Measurements from ENCODE around the gene MAST4. TPM values are rescaled to one million over a fixed set of nuclear protein-coding genes. Genes with fewer than 3 reads are reported as not detected.

The MAST4 gene
- total RNA-seq, 1 donor from 2014 or later: 10.5 TPM

- H3K36me3 Mint-ChIP-seq (ENCODE audit: unreplicated experiment): no peaks in the 10 kb centered on the region
- peaks cover 54% of the 10 kb centered on the region for H3K27me3 Mint-ChIP-seq (ENCODE audit: unreplicated experiment)
- H3K4me3 Mint-ChIP-seq (ENCODE audit: unreplicated experiment): no peak overlapping the region
- TF ChIP-seq, protein P1, sequence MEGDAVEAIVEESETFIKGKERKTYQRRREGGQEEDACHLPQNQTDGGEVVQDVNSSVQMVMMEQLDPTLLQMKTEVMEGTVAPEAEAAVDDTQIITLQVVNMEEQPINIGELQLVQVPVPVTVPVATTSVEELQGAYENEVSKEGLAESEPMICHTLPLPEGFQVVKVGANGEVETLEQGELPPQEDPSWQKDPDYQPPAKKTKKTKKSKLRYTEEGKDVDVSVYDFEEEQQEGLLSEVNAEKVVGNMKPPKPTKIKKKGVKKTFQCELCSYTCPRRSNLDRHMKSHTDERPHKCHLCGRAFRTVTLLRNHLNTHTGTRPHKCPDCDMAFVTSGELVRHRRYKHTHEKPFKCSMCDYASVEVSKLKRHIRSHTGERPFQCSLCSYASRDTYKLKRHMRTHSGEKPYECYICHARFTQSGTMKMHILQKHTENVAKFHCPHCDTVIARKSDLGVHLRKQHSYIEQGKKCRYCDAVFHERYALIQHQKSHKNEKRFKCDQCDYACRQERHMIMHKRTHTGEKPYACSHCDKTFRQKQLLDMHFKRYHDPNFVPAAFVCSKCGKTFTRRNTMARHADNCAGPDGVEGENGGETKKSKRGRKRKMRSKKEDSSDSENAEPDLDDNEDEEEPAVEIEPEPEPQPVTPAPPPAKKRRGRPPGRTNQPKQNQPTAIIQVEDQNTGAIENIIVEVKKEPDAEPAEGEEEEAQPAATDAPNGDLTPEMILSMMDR (IDR thresholded peaks at IDR 0.05): no peak
- H3K9me3 Mint-ChIP-seq (ENCODE audit: unreplicated experiment): no peaks in the 10 kb centered on the region
- DNase-seq (ENCODE audit: extremely low spot score, unreplicated experiment): no peak
- H3K27ac Mint-ChIP-seq (ENCODE audit: unreplicated experiment): no peak overlapping the region
- no peaks in the 10 kb centered on the region for H3K4me1 Mint-ChIP-seq (ENCODE audit: unreplicated experiment)
These were observed 217.1 kb downstream of the MAST4 start for GRCh38 chr5:66813306-66813705.

- no peaks in the 10 kb centered on the region for H3K4me1 Mint-ChIP-seq (ENCODE audit: unreplicated experiment)
- H3K27ac Mint-ChIP-seq (ENCODE audit: unreplicated experiment): no peak overlapping the region
- H3K9me3 Mint-ChIP-seq (ENCODE audit: unreplicated experiment): no peaks in the 10 kb centered on the region
- DNase-seq (ENCODE audit: extremely low spot score, unreplicated experiment): no peak
- H3K27me3 Mint-ChIP-seq (ENCODE audit: unreplicated experiment): peaks cover 58% of the 10 kb centered on the region
- H3K36me3 Mint-ChIP-seq (ENCODE audit: unreplicated experiment): no peaks in the 10 kb centered on the region
- TF ChIP-seq, protein P1 (IDR thresholded peaks at IDR 0.05): peak; percentile 81
- no peak overlapping the region for H3K4me3 Mint-ChIP-seq (ENCODE audit: unreplicated experiment)
These were observed 218.2 kb downstream of the MAST4 start for GRCh38 chr5:66814146-66814991.

DNA sequence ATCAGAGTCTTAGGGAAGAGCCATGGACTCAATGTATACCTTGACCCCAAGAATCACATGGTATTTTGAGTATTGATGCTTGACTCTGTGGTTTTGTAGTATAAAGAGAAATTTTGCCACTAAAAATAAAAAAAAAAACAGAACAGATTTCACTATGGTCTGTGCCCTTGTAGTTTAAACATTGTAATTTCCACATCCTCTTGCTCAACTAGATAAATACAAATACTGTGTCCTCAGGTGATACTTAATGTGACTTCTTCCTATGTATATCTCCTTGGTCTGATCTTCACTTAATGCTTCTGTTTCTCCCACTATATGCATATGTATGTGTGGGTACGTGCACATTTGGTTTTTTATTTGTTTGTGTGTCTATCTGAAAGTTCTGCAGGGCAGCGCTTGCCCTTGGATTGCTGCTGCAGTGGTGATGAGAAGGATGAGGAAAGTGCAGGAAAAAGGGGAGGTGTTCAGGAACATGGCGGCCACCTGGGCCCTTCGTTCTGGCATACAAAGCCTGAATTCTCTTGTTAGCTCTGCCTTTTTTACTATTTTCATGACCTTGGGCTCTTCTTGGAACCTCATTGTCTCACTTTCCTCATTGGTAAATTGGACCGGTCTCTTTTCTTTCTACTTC, 222.2 kb downstream of the MAST4 start:
- Mint-ChIP-seq H3K4me3 (ENCODE audit: unreplicated experiment) (no peak overlapping the region), H3K27ac (ENCODE audit: unreplicated experiment) (no peak overlapping the region), H3K4me1 (ENCODE audit: unreplicated experiment) (no peaks in the 10 kb centered on the region), H3K9me3 (ENCODE audit: unreplicated experiment) (no peaks in the 10 kb centered on the region), H3K27me3 (ENCODE audit: unreplicated experiment) (peaks cover 57% of the 10 kb centered on the region), H3K36me3 (ENCODE audit: unreplicated experiment) (no peaks in the 10 kb centered on the region)
- TF ChIP-seq, protein P1 (IDR thresholded peaks at IDR 0.05): no peak
- DNase-seq (ENCODE audit: extremely low spot score, unreplicated experiment): no peak

DNA sequence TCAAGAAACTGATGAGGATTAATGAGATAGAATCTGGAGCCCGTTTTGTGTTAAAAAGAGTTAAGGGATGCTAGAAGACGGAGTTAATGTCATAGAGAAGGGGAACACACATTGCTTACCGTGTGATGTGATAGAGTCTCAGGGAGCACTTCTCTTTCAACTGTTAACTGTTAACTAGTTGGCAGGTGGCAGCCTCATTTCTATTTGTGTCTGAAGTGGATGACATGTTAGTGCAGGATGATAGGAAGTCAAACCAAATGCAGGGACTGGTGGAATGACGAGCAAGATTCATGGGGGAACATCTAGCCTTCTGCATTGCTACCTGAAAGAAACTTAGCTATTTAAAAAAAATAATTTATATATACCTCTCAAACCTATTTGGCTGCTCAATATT, 222.7 kb downstream of the MAST4 start:
- TF ChIP-seq, protein P1 (IDR thresholded peaks at IDR 0.05): no peak
- no peaks in the 10 kb centered on the region for H3K36me3 Mint-ChIP-seq (ENCODE audit: unreplicated experiment)
- peaks cover 52% of the 10 kb centered on the region for H3K27me3 Mint-ChIP-seq (ENCODE audit: unreplicated experiment)
- H3K27ac Mint-ChIP-seq (ENCODE audit: unreplicated experiment): no peak overlapping the region
- H3K9me3 Mint-ChIP-seq (ENCODE audit: unreplicated experiment): no peaks in the 10 kb centered on the region
- no peak for DNase-seq (ENCODE audit: extremely low spot score, unreplicated experiment)
- no peak overlapping the region for H3K4me3 Mint-ChIP-seq (ENCODE audit: unreplicated experiment)
- no peaks in the 10 kb centered on the region for H3K4me1 Mint-ChIP-seq (ENCODE audit: unreplicated experiment)

DNA sequence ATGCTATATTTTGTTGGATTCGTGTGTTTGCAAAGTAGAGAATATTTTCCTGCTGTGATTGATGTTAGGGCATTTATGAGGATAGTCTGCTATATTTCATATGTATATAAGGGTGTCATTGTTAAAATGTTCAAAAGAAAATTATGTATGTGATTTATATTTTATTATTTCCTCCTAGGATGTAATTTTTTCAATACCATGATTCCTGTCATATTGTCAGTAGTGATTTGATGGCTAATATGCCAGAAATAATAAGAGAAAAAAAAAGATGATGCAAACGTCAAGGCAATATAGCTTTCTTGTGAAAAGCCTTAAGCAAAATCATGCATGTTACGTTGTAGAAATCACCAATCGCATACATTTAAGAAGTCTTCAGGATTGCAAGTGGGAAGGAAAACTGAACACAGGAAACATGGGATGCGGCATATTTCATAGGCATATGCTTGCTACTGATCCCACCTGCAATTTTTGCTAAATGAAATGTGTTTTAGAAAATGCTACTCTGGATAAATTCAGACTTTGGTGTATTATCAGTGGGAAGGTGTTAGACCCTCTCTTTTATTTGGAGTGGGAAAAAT, 224.5 kb downstream of the MAST4 start:
- Mint-ChIP-seq H3K27me3 (ENCODE audit: unreplicated experiment) (peaks cover 44% of the 10 kb centered on the region), H3K27ac (ENCODE audit: unreplicated experiment) (no peak overlapping the region), H3K36me3 (ENCODE audit: unreplicated experiment) (no peaks in the 10 kb centered on the region), H3K4me3 (ENCODE audit: unreplicated experiment) (no peak overlapping the region), H3K9me3 (ENCODE audit: unreplicated experiment) (no peaks in the 10 kb centered on the region), H3K4me1 (ENCODE audit: unreplicated experiment) (no peaks in the 10 kb centered on the region)
- DNase-seq (ENCODE audit: extremely low spot score, unreplicated experiment): no peak
- TF ChIP-seq, protein P1 (IDR thresholded peaks at IDR 0.05): no peak

Measured in osteocyte (in vitro differentiated cells).